GM11168 (cell line): Measurements from ENCODE around the gene BICC1.

Experiments
- in situ Hi-C: fragments of 300-500 bp; cut with MboI; formaldehyde crosslinking; loops from one replicate; pipeline ENCODE4 v1.12.0; 2022; ENCODE audit warnings: low sequenced_read_pairs; ENCODE audit not compliant: unreplicated experiment

BICC1 gene

DNA sequence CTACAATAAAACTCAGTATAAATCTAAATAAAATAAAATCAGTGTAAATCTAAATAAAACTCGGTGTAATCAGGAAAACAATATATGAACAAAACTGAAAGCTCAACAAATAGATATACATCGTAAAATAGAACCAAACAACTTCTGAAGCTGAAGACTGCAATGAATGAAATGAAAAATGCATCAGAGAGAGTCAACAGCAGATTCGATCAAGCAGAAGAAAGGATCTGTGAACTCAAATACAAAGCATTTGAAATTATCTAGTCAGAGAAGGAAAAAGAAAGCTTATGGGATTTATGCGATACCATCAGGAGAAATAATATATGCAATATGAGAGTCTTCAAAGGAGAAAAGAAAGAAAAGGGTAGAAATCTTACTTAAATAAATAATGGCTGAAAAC is 255.0 kb downstream of the BICC1 start:
- in situ Hi-C loops = no loop called here

DNA sequence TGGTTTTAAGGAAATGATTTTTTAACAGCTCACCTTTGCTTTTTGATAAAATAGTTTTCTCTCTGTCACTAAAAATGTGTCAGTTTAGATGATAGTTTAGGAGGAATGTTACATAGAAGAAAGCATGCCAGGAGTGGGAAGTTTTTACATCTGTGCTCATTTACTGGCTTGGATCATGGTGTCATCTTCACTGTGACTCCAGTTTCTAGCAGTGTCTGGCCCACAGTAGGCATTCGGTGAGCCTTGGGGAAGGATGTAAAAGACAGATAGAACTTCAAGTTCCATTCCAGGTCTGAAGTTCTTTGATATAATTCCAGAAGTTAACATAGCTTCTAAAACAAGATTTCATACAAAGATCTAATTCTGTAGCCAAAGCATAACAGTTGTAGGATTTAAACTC is 259.2 kb downstream of the BICC1 start:
- in situ Hi-C loops = no loop called here

DNA sequence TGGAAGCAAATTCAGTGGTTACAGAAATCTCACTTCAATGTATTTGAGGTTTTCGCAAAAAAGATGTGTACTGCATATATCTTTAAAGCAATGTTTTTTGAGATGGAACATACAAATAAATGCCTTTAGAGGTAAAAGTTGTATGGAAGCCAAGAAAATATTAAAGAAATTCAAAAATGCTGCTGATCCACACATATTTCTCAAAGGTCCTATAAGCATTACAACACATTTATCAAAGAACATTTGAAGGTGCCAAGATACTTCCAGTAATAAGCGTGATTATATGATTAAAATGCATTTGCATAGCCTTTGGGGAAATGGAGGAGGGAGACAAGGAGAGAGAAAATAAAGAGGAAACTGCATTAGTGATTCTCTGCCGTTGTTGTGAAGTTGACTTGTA is 260.1 kb downstream of the BICC1 start:
- in situ Hi-C loops = no loop called here

DNA sequence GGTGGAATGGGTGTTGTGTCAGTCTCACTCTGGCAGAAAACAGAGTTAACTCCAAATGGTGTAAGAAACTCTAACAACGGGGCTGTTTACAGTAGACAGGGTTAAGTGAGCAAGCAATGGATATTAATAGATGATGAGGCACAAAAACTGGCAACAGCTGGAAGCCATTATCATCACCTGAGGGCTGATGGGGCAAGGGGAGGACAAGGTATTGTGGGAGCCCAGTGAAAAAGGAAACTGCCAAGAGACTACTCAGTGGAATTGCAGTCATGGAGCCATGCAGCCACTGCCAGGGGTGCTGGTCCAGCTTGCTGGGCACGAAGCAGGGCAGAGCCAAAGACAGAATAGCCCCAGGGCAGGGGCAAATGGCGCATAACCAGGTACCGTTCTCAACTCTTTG is 260.7 kb downstream of the BICC1 start:
- in situ Hi-C loops = no loop called here

DNA sequence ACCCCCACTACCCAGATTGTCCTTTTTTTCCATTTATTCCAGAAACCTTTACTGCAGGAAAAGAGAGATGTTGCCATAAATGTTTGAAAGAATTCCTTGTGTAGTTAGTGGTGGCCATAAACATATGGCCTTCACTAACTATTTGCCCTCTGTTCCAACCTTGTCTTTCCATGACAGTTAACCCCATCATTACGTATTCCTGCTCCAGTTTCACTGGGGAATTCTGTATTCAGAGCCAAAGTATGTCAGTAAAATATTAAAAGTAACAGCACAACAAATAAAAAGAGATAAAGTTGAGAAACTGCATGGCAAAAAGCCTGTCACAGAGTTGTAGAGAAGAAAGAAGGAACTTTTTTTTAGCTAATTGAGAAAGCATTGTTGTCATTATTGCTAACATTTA is 261.3 kb downstream of the BICC1 start:
- in situ Hi-C loops = no loop called here

DNA sequence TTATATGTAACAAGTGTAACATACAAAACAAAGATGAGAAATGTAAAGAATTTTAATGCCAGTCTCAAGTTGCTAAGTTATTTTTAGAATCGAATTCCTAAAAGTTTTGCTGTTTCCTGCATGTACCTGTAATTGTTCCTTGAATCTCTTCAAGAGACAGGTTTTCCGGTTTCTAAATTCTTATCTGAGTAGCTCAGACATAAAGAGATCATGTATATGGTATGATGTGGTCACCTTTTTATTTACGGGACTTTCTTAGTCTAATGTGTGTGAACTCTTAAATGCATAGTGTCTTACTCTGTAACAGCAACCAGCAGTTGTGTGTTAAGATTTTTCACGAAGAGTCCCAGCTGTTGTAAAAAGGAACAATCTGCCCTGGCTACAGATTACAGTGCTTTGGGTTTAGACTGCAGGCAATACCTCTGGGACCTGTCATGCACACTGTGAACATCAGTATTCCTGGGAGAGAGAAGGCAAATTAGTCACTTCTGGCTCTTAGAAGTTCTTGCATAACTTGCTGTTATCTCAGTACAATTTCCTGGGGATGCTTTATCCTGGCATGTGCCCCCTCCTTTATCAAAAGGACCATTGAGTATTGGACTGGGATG is 263.4 kb downstream of the BICC1 start:
- in situ Hi-C loops = no loop called here

DNA sequence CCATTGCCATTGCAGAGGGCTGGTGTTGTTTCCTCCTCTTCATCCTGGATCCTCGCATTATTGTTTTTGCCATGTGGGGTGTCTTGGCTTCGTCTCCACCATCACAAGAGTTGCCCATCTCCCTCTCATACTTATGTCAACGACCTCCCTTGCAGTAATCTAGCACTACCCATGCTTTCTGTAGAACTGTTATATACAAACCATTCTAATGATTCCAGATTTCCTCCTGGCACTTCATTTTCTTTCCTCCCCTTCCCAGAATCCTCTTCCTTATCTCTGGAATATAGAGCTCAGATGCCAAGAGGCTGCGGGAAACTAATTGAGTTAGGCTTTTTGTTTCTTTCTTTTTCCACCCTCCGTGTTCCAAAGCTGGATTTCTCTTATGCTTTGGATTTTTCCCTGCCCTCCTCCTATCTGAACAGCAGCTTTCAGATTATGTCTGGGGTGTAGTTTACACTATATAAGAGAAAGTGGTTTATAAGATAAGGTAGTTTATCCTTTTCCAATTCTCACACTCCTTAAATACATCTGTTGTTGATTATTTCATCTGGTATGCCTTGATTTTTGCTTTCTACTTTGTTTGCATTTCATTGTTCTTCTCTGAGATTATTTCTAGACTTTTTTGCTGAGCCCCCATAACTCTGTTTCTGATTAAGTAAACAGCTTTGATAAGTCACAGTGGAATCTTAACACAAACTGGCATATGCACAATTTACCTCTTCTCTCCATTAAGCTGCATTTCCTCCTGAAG is 264.1 kb downstream of the BICC1 start:
- in situ Hi-C loops = no loop called here

DNA sequence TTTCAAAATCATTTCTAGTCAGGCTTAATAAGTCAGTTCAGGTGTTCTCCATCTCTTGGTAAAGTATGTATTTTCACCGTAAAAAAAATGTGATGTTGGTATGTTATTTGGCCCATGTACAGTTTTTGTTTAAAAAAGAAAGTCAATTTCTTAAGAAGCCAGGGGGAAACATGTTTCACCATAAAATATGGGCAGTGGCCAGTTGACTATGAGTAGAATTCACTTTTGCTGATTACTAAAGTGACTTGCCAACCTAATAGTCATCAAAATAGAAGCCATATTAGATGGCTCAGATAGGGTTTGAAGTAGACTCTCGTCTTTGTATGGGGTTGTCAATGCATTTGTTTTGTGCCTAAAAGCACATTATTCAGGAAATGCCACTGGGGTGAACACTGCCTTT is 266.3 kb downstream of the BICC1 start:
- in situ Hi-C loops = no loop called here

DNA sequence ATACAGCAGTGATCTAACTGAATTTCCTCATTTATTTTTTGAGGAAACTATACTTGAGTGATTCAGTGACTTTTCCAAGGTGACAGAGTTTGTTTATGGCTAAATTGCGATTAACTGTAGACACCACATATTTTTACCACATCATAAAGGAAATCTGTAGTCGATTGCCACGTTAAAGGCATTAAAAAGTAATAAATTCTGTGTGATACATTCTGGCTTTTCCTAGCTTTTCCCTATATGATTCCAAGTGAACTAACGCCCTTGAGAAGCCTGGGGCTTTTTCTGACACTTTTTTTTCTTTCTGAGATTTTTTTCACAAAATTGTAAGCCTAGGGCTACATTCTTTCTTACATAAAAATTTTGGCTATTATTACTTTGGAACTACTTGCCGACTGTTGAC is 266.9 kb downstream of the BICC1 start:
- in situ Hi-C loops = no loop called here

DNA sequence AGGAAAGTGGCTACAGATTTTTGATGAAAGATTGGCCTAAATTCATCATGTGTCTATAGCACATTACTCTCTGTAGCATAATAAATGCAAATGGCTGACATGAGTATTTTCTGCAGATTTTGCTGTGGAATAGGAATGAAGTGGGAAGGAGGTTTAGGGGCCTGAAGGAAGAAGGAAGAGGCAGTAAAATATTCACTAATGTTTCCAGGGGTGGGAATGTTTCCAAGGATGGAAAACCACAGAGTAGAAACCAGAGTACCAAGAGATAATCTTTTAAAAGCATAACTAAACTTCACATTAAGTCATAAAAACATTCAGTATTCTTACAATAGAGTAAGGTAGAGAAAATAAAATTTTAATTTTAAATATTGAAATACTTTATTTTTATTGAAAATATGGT is 267.8 kb downstream of the BICC1 start:
- in situ Hi-C loops = no loop called here

DNA sequence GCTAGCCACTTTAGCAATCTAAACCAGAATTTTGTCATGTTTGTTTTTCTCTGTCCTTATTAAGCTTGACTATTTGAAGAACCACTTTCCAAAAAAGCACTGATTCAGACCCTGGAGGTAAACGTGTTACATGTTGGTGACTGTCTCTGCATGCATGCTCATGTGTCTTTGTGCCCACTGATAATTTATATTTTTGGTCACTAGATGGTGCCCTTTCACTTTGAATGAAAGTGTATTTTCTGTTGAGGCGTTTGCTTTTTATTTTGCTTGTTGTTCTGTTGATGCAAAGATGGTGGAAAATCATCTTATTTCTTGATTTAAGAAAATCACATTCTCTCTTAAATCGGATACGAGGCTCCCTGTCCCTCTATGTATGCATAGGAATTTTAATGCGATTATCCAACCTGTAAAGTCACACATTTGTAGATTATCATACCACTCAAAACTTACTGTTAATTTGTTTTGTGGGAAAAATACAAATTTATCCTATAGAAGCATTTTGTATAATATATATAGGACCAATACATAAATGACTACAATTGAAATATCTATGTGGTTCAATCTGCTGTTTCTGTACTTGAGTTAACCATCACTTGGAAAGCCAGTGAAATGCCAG is 269.3 kb downstream of the BICC1 start:
- in situ Hi-C loops = no loop called here

DNA sequence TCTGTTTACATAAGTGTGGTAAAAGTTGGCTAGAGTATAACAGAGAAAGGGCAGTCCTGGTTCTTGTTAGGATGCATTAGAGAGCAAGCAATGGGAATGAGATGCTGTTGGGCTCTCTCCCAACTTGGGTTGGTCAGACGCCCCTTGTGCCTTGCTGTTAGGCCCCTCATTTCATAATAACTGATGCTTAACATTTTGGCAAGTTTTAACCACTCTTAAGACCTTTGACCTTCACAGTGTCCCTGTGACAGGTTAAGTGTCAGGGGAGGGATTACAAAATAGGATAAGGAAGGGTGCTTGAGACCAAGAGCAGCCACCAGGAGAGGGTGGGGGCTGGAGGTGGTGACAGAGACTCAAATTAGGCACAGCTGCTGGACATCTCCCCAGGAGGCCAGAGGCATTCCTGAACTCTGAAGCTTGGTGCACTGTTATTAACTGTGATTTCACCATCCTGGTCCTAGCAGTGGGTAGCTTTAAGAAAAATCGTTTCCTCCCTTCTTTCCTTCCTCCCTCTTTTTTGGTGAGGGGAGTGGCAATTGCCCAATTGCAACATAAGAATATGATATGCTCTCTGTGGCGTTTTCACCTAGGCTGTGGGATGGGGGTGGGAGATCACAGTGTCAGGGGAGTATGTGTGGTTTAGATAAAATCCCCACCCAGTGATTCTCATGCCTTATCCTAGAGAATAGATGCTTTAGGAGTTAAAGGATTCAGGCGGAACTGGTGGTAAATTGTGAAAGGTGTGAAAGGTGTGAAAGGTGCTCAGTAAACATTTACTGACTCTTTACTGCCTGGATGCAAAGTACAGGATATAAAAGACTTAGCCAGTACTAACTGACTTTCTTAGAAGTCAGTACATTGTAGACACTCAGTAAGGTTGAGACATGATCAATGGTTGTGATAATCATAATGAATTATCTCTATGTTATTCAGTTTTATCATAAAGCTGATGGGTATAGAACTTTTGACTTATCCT is 270.5 kb downstream of the BICC1 start:
- in situ Hi-C loops = no loop called here

DNA sequence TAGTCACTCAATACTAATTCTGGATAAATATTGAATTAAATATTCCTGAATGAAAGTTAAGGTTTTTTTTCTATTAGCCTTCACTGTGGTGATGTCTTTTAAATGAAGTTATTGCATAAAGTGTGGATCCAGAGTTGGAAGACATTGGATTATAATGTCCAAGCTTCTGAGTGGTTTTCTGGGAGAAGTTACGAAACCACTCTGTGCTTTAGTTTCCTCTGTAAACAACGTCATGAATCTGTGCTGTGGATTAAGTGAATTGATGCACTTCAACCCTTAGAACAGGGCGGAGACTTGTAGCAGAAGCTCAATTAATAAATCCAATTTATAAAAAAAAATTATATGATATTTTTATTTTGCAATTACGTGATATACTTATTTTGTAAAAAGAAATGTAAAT is 271.7 kb downstream of the BICC1 start:
- in situ Hi-C loops = no loop called here

DNA sequence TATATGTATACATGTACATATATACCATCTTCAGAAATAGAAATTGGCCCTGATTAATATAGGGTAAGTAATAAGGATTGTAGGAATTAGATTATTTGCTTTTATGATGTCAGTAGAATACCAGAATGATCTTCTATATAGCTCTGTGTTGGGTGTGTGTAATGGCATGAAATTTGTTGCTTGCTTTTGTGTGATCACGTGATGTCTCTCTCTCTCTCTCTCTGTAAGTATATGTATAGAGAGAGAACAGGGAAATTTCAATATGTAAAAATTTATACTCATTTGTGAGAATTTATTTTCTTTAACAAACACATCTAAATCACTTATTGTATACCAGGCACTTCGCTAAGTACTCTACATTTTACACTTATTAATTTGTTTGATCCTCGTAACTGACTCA is 272.7 kb downstream of the BICC1 start:
- in situ Hi-C loops = no loop called here

DNA sequence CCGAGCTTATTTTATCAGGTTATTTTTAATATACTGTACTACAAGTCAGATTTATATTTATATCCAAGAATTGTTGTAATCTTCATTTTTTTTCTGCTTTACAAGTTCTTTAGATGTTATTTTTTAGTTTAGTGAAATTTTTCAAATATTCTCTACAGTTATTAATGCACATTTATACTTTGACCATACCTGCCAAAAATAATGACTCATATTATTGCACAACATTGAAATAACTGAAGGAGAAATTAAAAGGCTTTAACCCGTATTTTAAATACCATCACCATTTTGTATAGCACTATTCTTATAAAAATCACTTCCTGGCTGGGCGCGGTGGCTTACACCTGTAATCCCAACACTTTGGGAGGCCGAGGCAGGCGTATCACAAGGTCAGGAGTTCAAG is 278.5 kb downstream of the BICC1 start:
- in situ Hi-C loops = no loop called here

DNA sequence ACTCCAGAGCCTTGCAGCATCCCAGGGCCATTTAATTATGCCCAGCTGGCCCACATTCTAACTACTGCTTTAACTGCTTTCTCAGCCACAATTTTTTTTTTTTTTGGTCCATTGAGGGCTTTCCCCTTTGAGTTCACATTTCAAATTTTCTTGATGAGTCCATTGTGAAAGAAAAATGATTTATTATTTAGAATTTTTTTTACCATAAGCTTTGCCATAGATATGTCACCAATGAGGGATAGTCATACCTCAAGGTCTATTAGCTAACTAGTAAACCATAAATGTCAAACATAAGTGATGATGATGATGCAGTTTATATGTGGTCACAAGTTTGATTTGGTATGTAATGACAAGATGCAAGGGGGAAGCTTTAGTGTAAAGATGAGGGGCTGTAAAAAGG is 282.9 kb downstream of the BICC1 start:
- in situ Hi-C loops = no loop called here

DNA sequence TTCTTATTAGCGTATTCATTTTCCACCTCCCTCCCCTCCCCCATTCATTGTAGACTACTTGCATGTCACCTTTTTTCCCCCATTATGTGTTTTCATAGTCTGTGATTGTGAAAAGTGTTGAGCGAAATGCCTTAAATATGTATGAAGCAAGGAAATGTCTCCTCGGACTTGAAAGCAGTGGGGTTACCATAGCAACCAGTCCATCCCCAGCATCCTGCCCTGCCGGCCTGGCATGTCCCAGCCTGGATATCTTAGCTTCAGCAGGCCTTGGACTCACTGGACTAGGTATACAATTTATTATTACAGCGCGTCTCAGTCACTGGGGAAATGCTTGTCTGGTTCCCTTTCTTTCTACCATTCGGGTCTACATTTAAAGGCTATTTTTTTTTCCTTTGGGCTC is 283.6 kb downstream of the BICC1 start:
- in situ Hi-C loops = no loop called here

DNA sequence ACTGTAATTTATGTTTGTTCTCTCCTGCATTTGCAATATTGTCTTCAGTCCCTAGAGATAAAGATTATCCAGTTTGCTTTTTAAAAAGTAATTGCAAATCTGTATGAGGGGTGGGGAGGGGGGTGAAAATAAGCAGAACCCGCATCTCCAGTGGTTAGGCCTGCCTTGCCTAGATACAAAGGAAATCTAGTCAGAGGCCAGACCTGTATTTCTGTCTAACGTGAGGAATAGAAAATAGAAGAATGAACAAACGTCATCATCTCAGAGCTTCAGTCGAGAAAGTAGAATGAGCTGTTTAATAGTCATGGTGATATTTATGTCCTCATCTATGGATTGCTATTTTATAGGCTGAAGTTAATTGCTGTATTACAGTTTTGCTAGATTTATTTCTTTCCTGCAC is 284.2 kb downstream of the BICC1 start:
- in situ Hi-C loops = no loop called here

DNA sequence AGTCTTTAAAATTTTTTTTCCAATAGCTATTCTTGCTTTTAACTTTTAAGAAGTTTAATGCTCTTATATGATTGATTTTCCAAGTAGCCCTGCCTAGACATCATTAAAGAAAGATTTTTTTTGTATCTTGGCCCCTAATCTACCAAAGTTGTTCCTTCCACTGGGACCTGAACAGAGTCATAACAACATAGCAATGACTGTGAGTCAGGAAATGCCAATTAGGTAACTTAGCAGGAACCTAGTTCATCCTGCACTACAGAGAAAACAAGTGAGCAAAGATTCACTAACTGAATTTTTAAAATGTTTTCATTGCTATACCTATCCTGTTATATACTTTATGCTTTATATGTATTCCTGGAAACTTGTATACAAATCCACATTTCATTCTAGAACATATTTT is 284.7 kb downstream of the BICC1 start:
- in situ Hi-C loops = no loop called here

DNA sequence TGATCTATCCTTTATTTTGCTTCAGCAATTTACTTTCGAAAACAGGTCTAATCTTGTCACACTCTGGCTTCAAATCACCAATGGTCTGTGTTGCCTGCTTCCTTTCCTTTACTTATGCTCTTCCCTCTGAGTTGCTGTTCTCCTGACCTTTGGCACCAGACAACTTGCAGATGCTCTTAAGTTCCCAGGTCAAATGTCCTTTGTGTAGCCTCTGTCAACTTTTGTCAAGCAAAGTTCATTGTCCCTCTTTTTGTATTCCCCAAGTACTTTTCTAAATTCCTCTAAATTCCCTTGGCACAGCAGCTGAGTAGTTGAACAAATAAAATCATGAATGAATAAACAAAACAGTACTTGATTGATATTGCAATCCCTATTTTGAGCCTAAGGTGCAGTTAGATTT is 289.4 kb downstream of the BICC1 start:
- in situ Hi-C loops = no loop called here

DNA sequence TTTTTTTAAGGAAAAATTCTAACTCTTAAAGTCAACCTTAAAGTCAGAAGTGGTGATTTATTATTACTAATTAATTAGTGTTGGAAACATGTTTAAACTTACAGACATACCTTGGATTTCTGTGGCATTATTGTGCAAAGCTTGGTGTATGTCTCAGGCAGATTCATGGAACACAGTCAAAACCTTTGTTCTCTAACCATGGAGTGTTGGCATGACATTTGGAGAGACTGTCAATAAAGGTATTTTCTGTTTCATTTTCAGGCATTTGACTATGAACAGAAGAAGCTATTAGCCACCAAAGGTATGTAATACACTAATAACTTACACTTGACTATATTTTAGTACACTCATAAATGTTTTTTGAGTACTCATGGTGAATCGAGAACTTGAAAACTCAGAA is 293.7 kb downstream of the BICC1 start:
- in situ Hi-C loops = no loop called here
